Measurements from ENCODE around the gene INPP5D. TPM values are rescaled to one million over a fixed set of nuclear protein-coding genes. Genes with fewer than 3 reads are reported as not detected.
"Not testable (repeated sequence)": the region's sequence is repeated elsewhere in the genome, so short reads cannot be mapped to it uniquely, and the experiment has no call there.

INPP5D gene
- total RNA-seq, 1 donor from 2014 or later = 18.3 TPM

DNA sequence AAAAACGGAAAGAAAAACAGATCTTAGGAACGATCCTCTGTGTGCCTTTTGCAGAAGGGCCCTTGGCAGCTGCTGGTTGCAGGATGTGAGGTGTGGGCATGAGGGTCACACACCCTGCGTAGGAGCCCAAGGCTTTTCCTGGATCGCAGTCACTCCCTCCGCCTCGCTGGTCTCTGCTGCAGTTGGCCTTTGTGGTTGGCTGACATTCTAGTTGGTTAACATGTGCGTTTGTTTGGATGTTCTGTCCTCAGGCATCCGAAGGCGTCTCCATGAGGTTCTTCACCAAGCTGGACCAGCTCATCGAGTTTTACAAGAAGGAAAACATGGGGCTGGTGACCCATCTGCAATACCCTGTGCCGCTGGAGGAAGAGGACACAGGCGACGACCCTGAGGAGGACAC, 61.7 kb downstream of the INPP5D start:
- no peak overlapping the region for H3K27ac Mint-ChIP-seq
- H3K36me3 Mint-ChIP-seq = no peaks in the 10 kb centered on the region
- H3K4me1 Mint-ChIP-seq (ENCODE audit: unreplicated experiment) = peaks cover 4% of the 10 kb centered on the region
- H3K27me3 Mint-ChIP-seq = no peaks in the 10 kb centered on the region
- H3K9me3 Mint-ChIP-seq = peaks cover 7% of the 10 kb centered on the region
- no peak for DNase-seq (ENCODE audit: extremely low spot score, unreplicated experiment)
- TF ChIP-seq, protein P1, sequence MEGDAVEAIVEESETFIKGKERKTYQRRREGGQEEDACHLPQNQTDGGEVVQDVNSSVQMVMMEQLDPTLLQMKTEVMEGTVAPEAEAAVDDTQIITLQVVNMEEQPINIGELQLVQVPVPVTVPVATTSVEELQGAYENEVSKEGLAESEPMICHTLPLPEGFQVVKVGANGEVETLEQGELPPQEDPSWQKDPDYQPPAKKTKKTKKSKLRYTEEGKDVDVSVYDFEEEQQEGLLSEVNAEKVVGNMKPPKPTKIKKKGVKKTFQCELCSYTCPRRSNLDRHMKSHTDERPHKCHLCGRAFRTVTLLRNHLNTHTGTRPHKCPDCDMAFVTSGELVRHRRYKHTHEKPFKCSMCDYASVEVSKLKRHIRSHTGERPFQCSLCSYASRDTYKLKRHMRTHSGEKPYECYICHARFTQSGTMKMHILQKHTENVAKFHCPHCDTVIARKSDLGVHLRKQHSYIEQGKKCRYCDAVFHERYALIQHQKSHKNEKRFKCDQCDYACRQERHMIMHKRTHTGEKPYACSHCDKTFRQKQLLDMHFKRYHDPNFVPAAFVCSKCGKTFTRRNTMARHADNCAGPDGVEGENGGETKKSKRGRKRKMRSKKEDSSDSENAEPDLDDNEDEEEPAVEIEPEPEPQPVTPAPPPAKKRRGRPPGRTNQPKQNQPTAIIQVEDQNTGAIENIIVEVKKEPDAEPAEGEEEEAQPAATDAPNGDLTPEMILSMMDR (conservative IDR thresholded peaks at IDR 0.05) = no peak
- peak overlapping the region; percentile 59 for H3K4me3 Mint-ChIP-seq

DNA sequence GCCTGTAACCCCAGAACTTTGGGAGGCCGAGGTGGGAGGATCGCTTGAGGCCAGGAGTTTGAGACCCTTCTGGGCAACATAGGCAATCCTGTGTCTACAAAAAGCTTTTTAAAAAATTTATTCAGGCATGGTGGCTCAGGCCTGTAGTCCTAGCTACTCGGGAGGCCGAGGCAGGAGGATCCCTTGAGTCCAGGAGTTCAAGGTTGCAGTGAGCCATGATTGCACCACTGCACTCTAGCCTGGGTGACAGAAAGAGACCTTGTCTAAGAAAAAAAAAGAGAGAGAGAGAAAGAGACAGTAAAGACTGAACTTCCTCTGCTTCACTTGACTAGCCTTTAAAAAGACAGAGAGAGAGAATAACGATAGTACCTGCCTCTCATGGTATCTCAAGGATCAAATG, 62.4 kb downstream of the INPP5D start:
- Mint-ChIP-seq H3K27me3 (no peaks in the 10 kb centered on the region), H3K9me3 (peaks cover 7% of the 10 kb centered on the region), H3K36me3 (no peaks in the 10 kb centered on the region), H3K27ac (no peak overlapping the region), H3K4me3 (no peak overlapping the region), H3K4me1 (ENCODE audit: unreplicated experiment) (peaks cover 4% of the 10 kb centered on the region)
- DNase-seq (ENCODE audit: extremely low spot score, unreplicated experiment) = no peak
- TF ChIP-seq, protein P1 (conservative IDR thresholded peaks at IDR 0.05) = no peak

DNA sequence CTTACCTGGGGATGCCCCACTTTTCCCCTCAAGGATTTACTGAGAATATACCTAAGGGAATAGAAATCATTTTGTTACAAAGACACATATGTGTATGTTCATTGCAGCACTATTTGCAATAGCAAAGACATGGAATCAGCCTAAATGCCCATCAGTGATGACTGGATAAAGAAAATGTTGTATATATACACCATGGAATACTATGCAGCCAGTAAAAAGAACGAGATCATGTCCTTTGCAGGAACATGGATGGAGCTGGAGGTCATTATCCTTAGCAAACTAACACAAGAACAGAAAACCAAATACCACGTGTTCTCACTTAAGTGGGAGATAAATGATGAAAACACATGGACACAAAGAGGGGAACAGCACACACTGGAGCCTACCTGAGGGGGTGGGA, 63.4 kb downstream of the INPP5D start:
- not testable (repeated sequence) for DNase-seq (ENCODE audit: extremely low spot score, unreplicated experiment); H3K9me3 Mint-ChIP-seq; H3K27ac Mint-ChIP-seq; H3K4me3 Mint-ChIP-seq; H3K4me1 Mint-ChIP-seq (ENCODE audit: unreplicated experiment); H3K36me3 Mint-ChIP-seq; H3K27me3 Mint-ChIP-seq

DNA sequence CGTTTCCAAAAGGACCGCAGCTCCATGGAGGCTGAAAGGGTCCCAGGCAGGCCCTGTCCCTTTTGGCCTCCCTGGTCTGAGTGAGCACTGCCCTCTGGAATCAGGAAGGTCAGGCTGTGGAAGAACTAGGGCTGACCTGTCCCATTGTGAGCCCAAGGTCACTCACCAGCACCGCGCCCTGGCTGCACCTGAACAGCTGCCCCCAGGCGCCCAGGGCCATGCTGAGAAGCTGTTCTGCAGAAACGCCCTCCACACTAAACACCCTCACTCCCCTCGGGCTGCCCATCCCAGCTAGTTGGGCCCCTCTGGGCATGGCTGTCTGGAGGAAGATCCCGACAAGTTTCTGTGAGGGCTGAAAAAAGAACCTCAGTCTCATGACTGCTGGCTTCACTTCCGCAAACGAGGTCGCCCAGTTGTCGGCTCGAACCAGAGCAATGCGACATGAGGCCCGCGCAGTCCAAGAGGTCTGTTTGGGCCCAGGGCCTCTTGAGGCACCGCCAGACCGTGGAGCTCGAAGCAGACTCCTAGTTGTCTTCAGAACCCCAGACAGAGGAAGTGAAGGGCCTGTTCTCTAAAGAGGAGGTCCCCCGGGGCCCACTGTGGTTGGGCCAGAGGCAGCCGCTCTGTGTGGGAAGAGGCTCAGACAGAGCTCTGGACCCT, 64.4 kb downstream of the INPP5D start:
- Mint-ChIP-seq H3K4me3 (no peak overlapping the region), H3K4me1 (ENCODE audit: unreplicated experiment) (peaks cover 4% of the 10 kb centered on the region), H3K27me3 (no peaks in the 10 kb centered on the region), H3K9me3 (peaks cover 7% of the 10 kb centered on the region), H3K36me3 (no peaks in the 10 kb centered on the region), H3K27ac (no peak overlapping the region)
- no peak for DNase-seq (ENCODE audit: extremely low spot score, unreplicated experiment)
- TF ChIP-seq, protein P1 (conservative IDR thresholded peaks at IDR 0.05) = no peak

DNA sequence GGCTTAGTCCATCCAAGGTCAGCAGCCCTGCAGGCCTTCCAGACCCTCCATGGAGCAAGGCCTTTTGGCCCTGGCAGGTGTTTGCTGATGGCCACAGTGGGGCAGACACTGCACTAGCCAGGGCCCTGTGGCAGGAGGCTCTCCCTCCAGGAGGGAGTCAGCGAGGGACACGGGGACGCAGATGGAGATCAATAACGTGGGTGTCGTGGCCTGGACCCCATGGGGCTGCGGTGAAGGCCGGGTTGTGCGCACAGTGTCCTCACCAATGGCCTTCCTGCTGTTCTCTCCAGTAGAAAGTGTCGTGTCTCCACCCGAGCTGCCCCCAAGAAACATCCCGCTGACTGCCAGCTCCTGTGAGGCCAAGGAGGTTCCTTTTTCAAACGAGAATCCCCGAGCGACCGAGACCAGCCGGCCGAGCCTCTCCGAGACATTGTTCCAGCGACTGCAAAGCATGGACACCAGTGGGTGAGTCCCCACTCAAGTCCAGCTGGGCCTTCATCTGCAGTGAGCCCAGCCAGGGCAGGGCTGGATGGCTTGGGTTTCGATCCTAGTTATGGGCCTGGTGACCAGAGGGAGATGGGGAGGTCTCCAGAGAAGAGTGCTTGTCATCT, 65.4 kb downstream of the INPP5D start:
- TF ChIP-seq, protein P1 (conservative IDR thresholded peaks at IDR 0.05) = no peak
- no peaks in the 10 kb centered on the region for H3K36me3 Mint-ChIP-seq
- H3K4me1 Mint-ChIP-seq (ENCODE audit: unreplicated experiment) = peaks cover 7% of the 10 kb centered on the region
- DNase-seq (ENCODE audit: extremely low spot score, unreplicated experiment) = no peak
- H3K27ac Mint-ChIP-seq = no peak overlapping the region
- peaks cover 7% of the 10 kb centered on the region for H3K9me3 Mint-ChIP-seq
- peaks cover 3% of the 10 kb centered on the region for H3K27me3 Mint-ChIP-seq
- H3K4me3 Mint-ChIP-seq = no peak overlapping the region

DNA sequence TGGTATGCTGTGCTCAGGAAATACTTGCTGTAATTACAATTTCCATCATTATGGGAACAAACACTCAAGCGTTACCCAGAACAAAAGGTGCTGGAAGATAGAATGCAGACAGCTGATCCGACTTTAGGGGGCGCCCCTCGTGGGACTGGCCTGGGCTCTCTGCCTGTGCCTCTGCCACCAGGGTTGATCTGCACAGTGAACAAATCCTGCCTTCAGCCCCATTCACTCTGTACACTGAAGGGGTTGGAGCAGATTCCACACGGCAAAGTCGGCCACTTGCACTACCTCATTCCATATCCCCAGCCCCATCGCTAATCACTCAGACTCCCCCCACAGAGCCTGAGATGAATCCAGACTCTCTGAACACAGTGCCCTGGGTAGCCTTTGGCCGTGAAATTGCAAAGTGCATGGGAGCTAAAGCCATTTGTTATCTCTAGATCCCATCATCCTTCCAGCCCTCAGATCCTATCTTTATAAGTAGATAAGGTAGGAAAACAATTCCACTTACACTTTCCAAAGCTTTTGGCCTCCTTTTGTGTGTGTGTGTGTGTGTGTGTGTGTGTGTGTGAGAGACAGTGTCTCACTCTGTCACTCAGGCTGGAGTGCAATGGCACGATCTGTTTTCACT, 69.3 kb downstream of the INPP5D start:
- Mint-ChIP-seq H3K4me1 (ENCODE audit: unreplicated experiment) (peaks cover 4% of the 10 kb centered on the region), H3K9me3 (no peaks in the 10 kb centered on the region), H3K36me3 (no peaks in the 10 kb centered on the region), H3K27ac (no peak overlapping the region), H3K27me3 (peaks cover 11% of the 10 kb centered on the region), H3K4me3 (no peak overlapping the region)
- DNase-seq (ENCODE audit: extremely low spot score, unreplicated experiment) = no peak
- TF ChIP-seq, protein P1 (conservative IDR thresholded peaks at IDR 0.05) = peak; percentile 52
